Tibial artery (tissue), 4 donors: Measurements from ENCODE around the gene NTN1.
A peak's percentile ranks its signal among the peaks of the same experiment; 100 is the strongest.

Source experiments
- DNase-seq, 2 donors: peaks; one replicate each; pipeline ENCODE4 v3.0.0-alpha.2; 2019
- H3K27ac ChIP-seq, 2 donors: fragments of 200-600 bp; sonication (generic) in 1 of 2; 1 replicate in 1 of 2; 2 replicates in 1 of 2; pipeline ENCODE4 v1.5.1; 2018 to 2019; ENCODE audit warnings: mild to moderate bottlenecking in 1 of 2
- H3K27me3 ChIP-seq, 2 donors: fragments of 200-600 bp; sonication (generic) in 1 of 2; one replicate each; pipeline versions ENCODE4 v1.5.1 to v1.6.0; 2016 to 2019
- H3K36me3 ChIP-seq, 3 donors: fragments of 200-600 bp; sonication (generic) in 2 of 3; one replicate each; pipeline ENCODE4 v1.5.1; 2016 to 2019; ENCODE audit warnings: mild to moderate bottlenecking in 2 of 3
- H3K4me1 ChIP-seq, 4 donors: fragments of 200-600 bp; sonication (generic) in 2 of 4; 1 replicate in 3 of 4; 2 replicates in 1 of 4; pipeline ENCODE4 v1.5.1; 2016 to 2019
- H3K4me3 ChIP-seq, 2 donors: fragments of 200-600 bp; sonication (generic) in 1 of 2; 1 replicate in 1 of 2; 2 replicates in 1 of 2; pipeline ENCODE4 v1.5.1; 2018 to 2019; ENCODE audit warnings: mild to moderate bottlenecking in 2 of 2
- H3K9me3 ChIP-seq, 3 donors: fragments of 200-600 bp; sonication (generic) in 1 of 3; one replicate each; pipeline ENCODE4 v1.5.1; 2016 to 2019
- intact Hi-C: fragments of 100-400 bp; cut with DNase I; formaldehyde crosslinking; loops from one replicate; pipeline ENCODE4 v1.15.0; 2023; ENCODE audit warnings: low total_unique reads
- TF ChIP-seq, protein P1 (sequence below), 2 experiments: fragments of 200-600 bp in 1 of 2; fragments of 450-650 bp in 1 of 2; IDR thresholded peaks; one replicate each; pipeline ENCODE4 v1.5.1; 2017 to 2019; ENCODE audit warnings: antibody characterized with exemption in 2 of 2, mild to moderate bottlenecking in 1 of 2, moderate library complexity in 1 of 2

NTN1 gene

DNA sequence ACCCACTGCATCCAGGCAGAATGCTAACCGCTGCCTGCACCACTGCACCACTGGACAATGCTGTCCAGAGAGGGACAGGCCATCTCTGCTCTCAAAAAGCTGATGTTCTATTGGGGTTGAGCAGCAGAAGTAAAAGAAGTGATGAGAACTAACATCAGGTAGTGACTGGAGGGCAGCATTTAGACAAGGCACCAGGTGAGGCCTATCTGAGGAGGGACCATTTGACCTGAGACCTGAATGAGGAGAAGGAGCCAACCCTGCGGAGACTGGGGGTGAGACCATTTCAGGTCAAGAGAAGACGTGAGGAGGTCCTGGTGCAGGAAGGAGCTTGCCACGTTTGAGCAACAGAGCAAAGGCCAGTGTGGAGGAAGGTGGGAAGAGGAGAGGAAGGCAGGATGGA is 34.0 kb downstream of the NTN1 start:
- no peak for DNase-seq
- Histone ChIP-seq H3K36me3 (peaks cover 0 to 3% (median 0%) of the 10 kb centered on the region in 3 donors), H3K27ac (no peak overlapping the region), H3K27me3 (no peaks in the 10 kb centered on the region), H3K4me3 (no peak overlapping the region), H3K4me1 (peaks cover 0 to 23% (median 4%) of the 10 kb centered on the region in 4 donors), H3K9me3 (no peaks in the 10 kb centered on the region)
- intact Hi-C loops, result no loop called here
- TF ChIP-seq, protein P1, sequence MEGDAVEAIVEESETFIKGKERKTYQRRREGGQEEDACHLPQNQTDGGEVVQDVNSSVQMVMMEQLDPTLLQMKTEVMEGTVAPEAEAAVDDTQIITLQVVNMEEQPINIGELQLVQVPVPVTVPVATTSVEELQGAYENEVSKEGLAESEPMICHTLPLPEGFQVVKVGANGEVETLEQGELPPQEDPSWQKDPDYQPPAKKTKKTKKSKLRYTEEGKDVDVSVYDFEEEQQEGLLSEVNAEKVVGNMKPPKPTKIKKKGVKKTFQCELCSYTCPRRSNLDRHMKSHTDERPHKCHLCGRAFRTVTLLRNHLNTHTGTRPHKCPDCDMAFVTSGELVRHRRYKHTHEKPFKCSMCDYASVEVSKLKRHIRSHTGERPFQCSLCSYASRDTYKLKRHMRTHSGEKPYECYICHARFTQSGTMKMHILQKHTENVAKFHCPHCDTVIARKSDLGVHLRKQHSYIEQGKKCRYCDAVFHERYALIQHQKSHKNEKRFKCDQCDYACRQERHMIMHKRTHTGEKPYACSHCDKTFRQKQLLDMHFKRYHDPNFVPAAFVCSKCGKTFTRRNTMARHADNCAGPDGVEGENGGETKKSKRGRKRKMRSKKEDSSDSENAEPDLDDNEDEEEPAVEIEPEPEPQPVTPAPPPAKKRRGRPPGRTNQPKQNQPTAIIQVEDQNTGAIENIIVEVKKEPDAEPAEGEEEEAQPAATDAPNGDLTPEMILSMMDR (IDR thresholded peaks at IDR 0.05), result no peak

DNA sequence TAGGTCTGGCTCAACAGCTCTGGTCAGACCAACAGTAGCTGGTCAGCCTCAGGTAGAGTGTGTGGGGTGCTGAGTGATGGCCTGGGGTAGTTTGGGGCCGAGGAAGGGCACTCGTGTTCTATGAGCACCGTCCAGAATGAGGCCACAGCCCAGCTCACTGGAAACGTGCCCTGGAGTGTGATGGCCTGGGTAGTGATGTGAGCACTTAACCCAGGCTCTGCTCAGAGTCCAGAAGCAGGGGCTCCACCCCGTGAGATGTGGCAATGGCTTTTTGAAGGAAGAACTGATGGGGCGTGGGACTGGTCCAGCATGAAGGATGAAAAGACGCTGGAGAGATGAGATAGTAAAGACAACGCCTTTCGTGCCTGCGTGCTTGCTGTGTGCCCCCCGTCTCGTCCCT is 35.3 kb downstream of the NTN1 start:
- no peak overlapping the region for H3K4me3 ChIP-seq
- H3K9me3 ChIP-seq, result no peaks in the 10 kb centered on the region
- H3K36me3 ChIP-seq, result peaks cover 0 to 3% (median 0%) of the 10 kb centered on the region in 3 donors
- no peak overlapping the region for H3K27ac ChIP-seq
- peaks cover 0 to 13% (median 2%) of the 10 kb centered on the region in 4 donors for H3K4me1 ChIP-seq
- TF ChIP-seq, protein P1 (IDR thresholded peaks at IDR 0.05), result no peak
- no peaks in the 10 kb centered on the region for H3K27me3 ChIP-seq
- intact Hi-C loops, result no loop called here
- DNase-seq, result peak in 1 of 2 donors; percentile 45

DNA sequence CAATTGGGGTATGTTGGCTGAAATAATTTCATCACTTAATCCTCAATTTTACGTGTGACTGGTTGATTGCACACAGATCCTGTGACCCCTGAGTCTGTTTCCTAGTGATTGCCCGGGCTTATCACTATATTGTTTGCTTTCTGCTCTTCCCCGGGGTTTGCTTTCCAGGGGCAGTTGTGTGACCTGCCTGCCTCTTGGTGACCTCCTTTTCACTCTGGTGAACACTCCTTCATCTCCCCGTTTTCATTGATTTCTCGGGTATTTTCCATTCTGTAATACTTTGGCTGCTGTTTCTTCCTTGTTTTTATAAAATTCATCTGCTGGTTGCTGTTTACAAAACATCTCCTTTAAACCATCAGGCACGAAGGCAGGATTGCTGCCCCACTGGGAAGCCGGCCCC is 36.0 kb downstream of the NTN1 start:
- intact Hi-C loops, result no loop called here
- no peak overlapping the region for H3K27ac ChIP-seq
- peak in 1 of 2 donors; percentile 38 for DNase-seq
- no peak overlapping the region for H3K4me3 ChIP-seq
- H3K36me3 ChIP-seq, result peaks cover 0 to 3% (median 0%) of the 10 kb centered on the region in 3 donors
- peaks cover 0 to 13% (median 2%) of the 10 kb centered on the region in 4 donors for H3K4me1 ChIP-seq
- H3K9me3 ChIP-seq, result no peaks in the 10 kb centered on the region
- no peaks in the 10 kb centered on the region for H3K27me3 ChIP-seq
- TF ChIP-seq, protein P1 (IDR thresholded peaks at IDR 0.05), result no peak

DNA sequence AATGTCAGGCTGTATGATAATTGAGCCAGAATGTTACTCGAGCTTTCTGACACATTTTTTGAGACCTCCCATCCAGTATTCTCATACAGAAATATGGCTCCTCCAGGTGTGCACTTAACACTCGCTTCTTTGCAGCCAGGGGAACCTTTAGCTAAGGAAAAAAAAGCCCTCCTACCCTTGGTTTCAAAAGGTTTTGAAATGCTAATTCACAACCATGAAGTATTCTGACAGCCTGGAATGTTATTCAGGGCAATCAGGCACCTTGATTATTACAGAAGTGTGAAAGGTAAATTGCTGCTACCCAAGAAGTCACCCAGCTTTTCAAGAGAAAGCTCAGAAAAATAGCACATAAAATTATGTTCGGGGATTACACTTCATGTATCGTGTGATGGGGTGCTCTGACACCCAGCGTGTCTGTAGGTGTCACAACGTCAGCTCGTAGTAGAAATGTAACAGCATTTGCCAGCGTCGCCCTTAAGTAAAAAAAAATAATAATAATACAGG is 41.1 kb downstream of the NTN1 start:
- H3K27ac ChIP-seq, result no peak overlapping the region
- TF ChIP-seq, protein P1 (IDR thresholded peaks at IDR 0.05), result no peak
- DNase-seq, result no peak
- peaks cover 0 to 2% (median 0%) of the 10 kb centered on the region in 4 donors for H3K4me1 ChIP-seq
- intact Hi-C loops, result no loop called here
- no peaks in the 10 kb centered on the region for H3K27me3 ChIP-seq
- H3K4me3 ChIP-seq, result no peak overlapping the region
- H3K9me3 ChIP-seq, result no peaks in the 10 kb centered on the region
- H3K36me3 ChIP-seq, result no peaks in the 10 kb centered on the region

DNA sequence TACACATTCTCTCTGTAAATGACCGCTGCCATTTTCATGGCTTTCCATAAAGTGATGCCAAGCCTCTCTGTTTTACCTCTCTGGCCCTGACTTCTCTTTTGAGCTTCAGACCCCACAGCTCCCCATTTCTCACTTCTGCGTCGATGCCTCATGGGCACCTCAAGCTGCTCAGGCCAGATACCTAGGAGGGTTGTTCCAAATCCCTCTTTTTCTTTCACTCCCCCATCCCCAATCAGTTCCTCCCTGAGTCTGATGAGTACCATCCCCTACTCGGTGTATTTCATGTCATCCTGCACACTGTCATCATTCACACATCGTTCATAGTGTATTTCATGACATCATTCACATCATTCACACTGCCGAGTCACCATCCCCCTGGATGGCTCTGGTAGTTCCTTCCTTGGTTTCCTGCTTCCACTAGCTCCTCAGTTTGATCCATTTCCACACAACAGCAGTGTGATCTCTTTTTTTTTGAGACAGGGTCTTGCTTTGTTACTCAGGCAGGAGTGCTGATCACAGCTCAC is 43.1 kb downstream of the NTN1 start:
- H3K36me3 ChIP-seq, result no peaks in the 10 kb centered on the region
- no peaks in the 10 kb centered on the region for H3K4me1 ChIP-seq
- H3K27me3 ChIP-seq, result no peaks in the 10 kb centered on the region
- no peak for DNase-seq
- H3K4me3 ChIP-seq, result no peak overlapping the region
- TF ChIP-seq, protein P1 (IDR thresholded peaks at IDR 0.05), result no peak
- H3K27ac ChIP-seq, result no peak overlapping the region
- H3K9me3 ChIP-seq, result no peaks in the 10 kb centered on the region
- intact Hi-C loops, result no loop called here
